Measurements from ENCODE around the gene LAD1.

The LAD1 gene

DNA sequence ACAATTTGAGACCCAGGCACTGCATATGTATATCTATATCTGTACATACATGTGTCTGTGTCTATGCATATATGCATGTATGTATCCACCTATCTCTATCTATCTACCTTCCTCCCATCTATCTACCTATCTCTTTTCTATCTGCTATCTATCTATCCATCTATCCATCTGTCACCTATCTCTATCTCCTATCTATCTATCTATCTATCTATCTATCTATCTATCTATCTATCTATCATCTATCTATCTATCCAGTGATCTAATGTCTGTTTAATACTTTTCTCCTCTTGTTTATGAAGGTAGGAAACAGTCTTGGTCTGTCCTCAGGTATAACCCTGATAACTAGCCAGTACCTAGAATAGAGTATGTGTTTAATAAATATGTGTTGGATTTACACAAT is 47.5 kb downstream of the LAD1 start:
- TF ChIP-seq, protein P1, sequence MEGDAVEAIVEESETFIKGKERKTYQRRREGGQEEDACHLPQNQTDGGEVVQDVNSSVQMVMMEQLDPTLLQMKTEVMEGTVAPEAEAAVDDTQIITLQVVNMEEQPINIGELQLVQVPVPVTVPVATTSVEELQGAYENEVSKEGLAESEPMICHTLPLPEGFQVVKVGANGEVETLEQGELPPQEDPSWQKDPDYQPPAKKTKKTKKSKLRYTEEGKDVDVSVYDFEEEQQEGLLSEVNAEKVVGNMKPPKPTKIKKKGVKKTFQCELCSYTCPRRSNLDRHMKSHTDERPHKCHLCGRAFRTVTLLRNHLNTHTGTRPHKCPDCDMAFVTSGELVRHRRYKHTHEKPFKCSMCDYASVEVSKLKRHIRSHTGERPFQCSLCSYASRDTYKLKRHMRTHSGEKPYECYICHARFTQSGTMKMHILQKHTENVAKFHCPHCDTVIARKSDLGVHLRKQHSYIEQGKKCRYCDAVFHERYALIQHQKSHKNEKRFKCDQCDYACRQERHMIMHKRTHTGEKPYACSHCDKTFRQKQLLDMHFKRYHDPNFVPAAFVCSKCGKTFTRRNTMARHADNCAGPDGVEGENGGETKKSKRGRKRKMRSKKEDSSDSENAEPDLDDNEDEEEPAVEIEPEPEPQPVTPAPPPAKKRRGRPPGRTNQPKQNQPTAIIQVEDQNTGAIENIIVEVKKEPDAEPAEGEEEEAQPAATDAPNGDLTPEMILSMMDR (IDR thresholded peaks at IDR 0.05; ENCODE audit: extremely low read depth, insufficient read depth, missing control alignments), result no peak
- in situ Hi-C loops (cut with MboI; ENCODE audit: low pct_unique_long_range_greater_than_20kb, low sequenced_read_pairs, unreplicated experiment), result no loop called here
- no peak for DNase-seq (ENCODE audit: low spot score)

DNA sequence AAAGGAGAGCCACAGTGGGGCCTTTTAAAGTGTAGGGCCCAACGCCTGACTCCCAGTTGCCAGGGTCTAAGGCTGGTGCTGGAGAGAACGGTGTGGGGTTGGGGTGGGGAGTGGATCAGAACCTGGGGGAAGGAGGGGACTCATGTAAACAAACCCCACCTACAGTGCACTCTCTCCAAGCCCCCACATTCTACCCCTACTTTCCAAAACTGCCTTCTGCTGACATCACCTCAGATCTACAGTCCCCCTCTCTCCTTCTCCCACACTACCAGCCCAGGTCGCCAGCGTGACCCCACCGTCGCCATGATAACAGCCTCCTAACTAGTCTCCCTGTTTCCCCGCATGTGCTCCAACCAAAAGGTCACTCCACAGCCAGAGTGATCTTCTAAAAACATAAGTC is 48.2 kb downstream of the LAD1 start:
- in situ Hi-C loops (cut with MboI; ENCODE audit: low pct_unique_long_range_greater_than_20kb, low sequenced_read_pairs, unreplicated experiment), result no loop called here
- TF ChIP-seq, protein P1 (IDR thresholded peaks at IDR 0.05; ENCODE audit: extremely low read depth, insufficient read depth, missing control alignments), result no peak
- DNase-seq (ENCODE audit: low spot score), result no peak

DNA sequence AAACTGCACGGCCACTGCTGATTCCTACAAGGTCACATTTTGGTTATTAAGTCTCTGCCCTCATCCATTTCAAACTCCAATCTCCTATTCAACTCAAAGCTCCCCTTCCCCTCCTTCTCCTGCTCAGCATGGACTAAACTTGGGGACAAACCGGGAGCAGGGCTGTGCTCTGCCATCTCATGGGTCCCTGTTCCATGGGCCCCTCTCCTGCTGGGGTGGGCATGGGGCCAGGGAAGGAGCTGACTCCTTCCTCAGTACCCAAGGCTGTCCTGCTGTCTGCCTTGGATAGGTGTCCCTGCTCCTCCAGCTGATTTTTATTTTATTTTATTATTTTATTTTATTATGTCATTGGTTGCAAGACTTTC is 48.8 kb downstream of the LAD1 start:
- TF ChIP-seq, protein P1 (IDR thresholded peaks at IDR 0.05; ENCODE audit: extremely low read depth, insufficient read depth, missing control alignments), result no peak
- DNase-seq (ENCODE audit: low spot score), result no peak
- in situ Hi-C loops (cut with MboI; ENCODE audit: low pct_unique_long_range_greater_than_20kb, low sequenced_read_pairs, unreplicated experiment), result no loop called here

DNA sequence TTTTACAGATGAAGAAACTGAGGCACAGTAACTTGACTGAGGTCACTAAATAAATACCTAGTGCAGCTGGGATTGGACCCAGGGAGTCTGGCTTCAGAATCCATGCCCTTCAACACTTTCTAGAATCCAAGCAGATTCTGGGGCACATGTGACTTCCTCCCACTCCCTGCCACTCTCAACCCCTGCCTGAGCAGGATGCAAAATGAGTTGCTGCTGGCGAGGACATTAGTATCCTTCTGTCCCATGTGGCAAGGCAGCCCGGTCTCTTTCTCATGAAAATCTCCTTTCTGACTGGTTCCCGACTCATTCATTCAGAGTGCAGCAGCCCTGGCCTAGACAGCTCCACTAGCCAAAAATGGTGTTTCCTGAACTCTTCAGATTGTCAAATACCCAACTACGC is 50.0 kb downstream of the LAD1 start:
- in situ Hi-C loops (cut with MboI; ENCODE audit: low pct_unique_long_range_greater_than_20kb, low sequenced_read_pairs, unreplicated experiment), result no loop called here
- no peak for DNase-seq (ENCODE audit: low spot score)

DNA sequence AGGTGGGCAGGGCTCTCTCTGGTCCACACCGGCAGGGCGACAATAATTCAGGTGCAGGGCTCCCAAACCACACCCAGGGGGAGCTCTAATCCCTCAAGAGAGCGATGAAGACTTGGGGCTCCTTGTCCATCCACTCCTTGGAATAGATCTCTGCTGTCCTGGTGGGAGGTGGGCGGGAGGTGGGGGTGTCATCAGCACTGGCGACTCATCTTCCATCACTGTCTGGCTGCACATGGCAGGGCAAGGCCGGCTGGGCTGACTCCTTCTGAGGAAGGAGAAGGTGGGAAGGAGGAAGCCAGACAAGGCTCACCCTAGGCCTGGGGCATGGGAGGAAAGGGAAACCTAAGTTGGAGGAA is 50.9 kb downstream of the LAD1 start:
- TF ChIP-seq, protein P1 (IDR thresholded peaks at IDR 0.05; ENCODE audit: extremely low read depth, insufficient read depth, missing control alignments), result peak; percentile 75
- in situ Hi-C loops (cut with MboI; ENCODE audit: low pct_unique_long_range_greater_than_20kb, low sequenced_read_pairs, unreplicated experiment), result no loop called here
- peak; percentile 79 for DNase-seq (ENCODE audit: low spot score)

More for the DNA sequence above, 50.0 kb downstream of the LAD1 start:
- TF ChIP-seq, protein P1 (IDR thresholded peaks at IDR 0.05; ENCODE audit: extremely low read depth, insufficient read depth, missing control alignments), result no peak

DNA sequence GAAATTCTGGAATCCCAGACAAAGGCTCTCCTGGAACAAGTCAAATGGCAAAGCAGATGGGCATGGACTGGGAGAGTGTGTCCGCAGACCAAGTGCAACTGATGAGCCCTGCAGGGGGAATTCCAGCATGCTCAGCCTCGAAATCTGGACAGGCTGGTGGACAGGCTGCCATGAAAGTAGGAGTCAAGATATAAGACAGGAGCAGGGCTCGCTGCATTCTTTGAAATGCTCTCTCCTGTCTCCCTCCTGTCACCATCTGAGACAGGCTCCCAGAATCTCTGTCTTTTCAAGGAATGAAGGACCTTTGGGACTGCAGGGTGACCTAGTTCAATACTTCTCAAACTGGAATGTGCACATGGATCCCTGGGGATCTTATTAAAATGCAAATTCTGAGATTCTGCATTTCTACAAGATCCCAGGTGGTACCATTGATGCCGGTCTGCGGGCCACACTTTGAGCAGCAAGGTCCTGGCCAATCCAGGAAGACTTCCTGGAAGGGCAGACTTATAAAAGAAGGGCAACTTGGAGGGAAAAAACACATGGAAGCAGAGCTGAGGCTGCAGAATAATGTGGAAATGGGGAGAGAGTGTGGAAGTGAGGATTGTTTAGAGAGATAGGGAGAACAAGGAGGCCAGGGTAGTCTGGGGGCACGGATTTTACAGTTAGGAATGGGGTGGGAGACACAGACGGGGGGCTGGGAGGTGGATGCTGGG is 51.5 kb downstream of the LAD1 start:
- in situ Hi-C loops (cut with MboI; ENCODE audit: low pct_unique_long_range_greater_than_20kb, low sequenced_read_pairs, unreplicated experiment), result no loop called here
- no peak for DNase-seq (ENCODE audit: low spot score)
- TF ChIP-seq, protein P1 (IDR thresholded peaks at IDR 0.05; ENCODE audit: extremely low read depth, insufficient read depth, missing control alignments), result no peak
